CD4-positive, alpha-beta T cell treated with Interleukin-2 at 100 ng/mL for 4 hours (primary cell): Measurements from ENCODE around the gene DAZAP2.

ENCODE experiments used
- DNase-seq: peaks from one replicate; pipeline ENCODE4 v3.0.0-alpha.2; 2020; ENCODE audit warnings: low spot score

Gene DAZAP2

GRCh38 chr12:51238510-51239334 lies at the start of gene DAZAP2:
Gene DAZAP2, plus strand, starts transcription at chr12:51238826. Its CDS starts 82 bp downstream, at chr12:51238908.
- DNase-seq: peak; percentile 96

- DNase-seq: no peak
Measured at GRCh38 chr12:51189790-51190355, 48.8 kb upstream of the DAZAP2 start.

GRCh38 chr12:51190820-51191219 lies 47.8 kb upstream of the DAZAP2 start:
- DNase-seq: no peak

- no peak for DNase-seq
Measured at GRCh38 chr12:51191516-51192283, 46.9 kb upstream of the DAZAP2 start.

- no peak for DNase-seq
Measured at GRCh38 chr12:51192284-51192671, 46.3 kb upstream of the DAZAP2 start.

GRCh38 chr12:51195841-51196240 lies 42.8 kb upstream of the DAZAP2 start:
- no peak for DNase-seq

- no peak for DNase-seq
Measured at GRCh38 chr12:51196547-51196946, 42.1 kb upstream of the DAZAP2 start.

- no peak for DNase-seq
Measured at GRCh38 chr12:51197736-51198567, 40.7 kb upstream of the DAZAP2 start.

- no peak for DNase-seq
Measured at GRCh38 chr12:51198568-51199365, 39.9 kb upstream of the DAZAP2 start.

GRCh38 chr12:51199366-51199945 lies 39.2 kb upstream of the DAZAP2 start:
- DNase-seq: no peak

- no peak for DNase-seq
Measured at GRCh38 chr12:51200156-51200555, 38.5 kb upstream of the DAZAP2 start.

GRCh38 chr12:51200806-51201205 lies 37.8 kb upstream of the DAZAP2 start:
- DNase-seq: no peak

- DNase-seq: peak; percentile 18
Measured at GRCh38 chr12:51202718-51203117, 35.9 kb upstream of the DAZAP2 start.

- no peak for DNase-seq
Measured at GRCh38 chr12:51205350-51205749, 33.3 kb upstream of the DAZAP2 start.

- no peak for DNase-seq
Measured at GRCh38 chr12:51208016-51208660, 30.5 kb upstream of the DAZAP2 start.

GRCh38 chr12:51209259-51209658 lies 29.4 kb upstream of the DAZAP2 start:
- DNase-seq: no peak

GRCh38 chr12:51210690-51211395 lies 27.8 kb upstream of the DAZAP2 start:
- DNase-seq: no peak

GRCh38 chr12:51214895-51215294 lies 23.7 kb upstream of the DAZAP2 start:
- DNase-seq: no peak

- DNase-seq: no peak
Measured at GRCh38 chr12:51216642-51217041, 22.0 kb upstream of the DAZAP2 start.
